Measurements from ENCODE around the gene CDKL1. TPM values are rescaled to one million over a fixed set of nuclear protein-coding genes. Genes with fewer than 3 reads are reported as not detected.

Gene CDKL1
- total RNA-seq, 1 experiment from 2014 or later = 11.3 TPM

GRCh38 chr14:50311337-50311971, 85.2 kb downstream of the CDKL1 start:
- Histone ChIP-seq H3K27me3 (replicated peaks; ENCODE audit: insufficient read depth, low read depth, low read length, poor library complexity) (no peaks in the 10 kb centered on the region), H3K4me3 (ENCODE audit: low read depth, low read length, poor library complexity, severe bottlenecking) (peak overlapping the region; percentile 85), H3K27ac (ENCODE audit: low read depth, low read length, poor library complexity, severe bottlenecking) (peak overlapping the region; percentile 94), H3K4me1 (ENCODE audit: insufficient read depth, low read length, poor library complexity, severe bottlenecking) (peaks cover 11% of the 10 kb centered on the region), H3K9me3 (ENCODE audit: low read depth, low read length, poor library complexity, severe bottlenecking) (no peaks in the 10 kb centered on the region), H3K36me3 (ENCODE audit: insufficient read depth, low read length, poor library complexity, severe bottlenecking) (peaks cover 6% of the 10 kb centered on the region)
- POLR2A ChIA-PET (ENCODE audit: low non-redundant PET) = no interaction called here
- TF ChIP-seq EZH2 (IDR thresholded peaks at IDR 0.05; ENCODE audit: borderline replicate concordance, low read depth, low read length, poor library complexity, severe bottlenecking) = no peak
- TF ChIP-seq CTCF (conservative IDR thresholded peaks at IDR 0.05; ENCODE audit: low read depth, low read length) = peak; percentile 29; the same call in 1 of the 2 replicates
- peak; percentile 51 for DNase-seq (ENCODE audit: low spot score)
- intact Hi-C loops (cut with micrococcal nuclease; ENCODE audit: unreplicated experiment) = loop anchor here (5.0 kb wide), 1 partner anchor 444 kb away; no protein-coding TSS in a partner anchor
- CTCF ChIA-PET = no interaction called here
- BruUV-seq (replicated peaks) = TSS peak; percentile 73

DNA sequence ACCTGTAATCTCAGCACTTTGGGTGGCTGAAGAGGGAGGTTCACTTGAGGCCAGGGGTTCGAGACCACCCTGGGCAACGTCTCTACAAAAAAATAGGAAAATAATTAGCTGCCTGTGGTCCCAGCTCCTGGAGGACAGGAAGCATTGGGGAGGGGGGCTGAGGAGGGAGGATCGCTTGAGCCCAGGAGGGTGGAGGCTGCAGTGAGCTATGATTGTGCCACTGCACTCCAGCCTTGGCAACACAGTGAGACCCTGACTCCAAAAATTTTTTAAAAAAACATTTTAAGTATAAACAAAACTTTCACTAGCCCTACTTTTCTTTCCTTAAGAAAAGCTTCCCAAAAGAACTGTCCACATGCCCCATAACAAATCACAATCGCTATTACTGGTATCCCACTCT, 86.2 kb downstream of the CDKL1 start:
- no peak for DNase-seq (ENCODE audit: low spot score)
- Histone ChIP-seq H3K4me3 (ENCODE audit: low read depth, low read length, poor library complexity, severe bottlenecking) (peak overlapping the region; percentile 85), H3K9me3 (ENCODE audit: low read depth, low read length, poor library complexity, severe bottlenecking) (no peaks in the 10 kb centered on the region), H3K27ac (ENCODE audit: low read depth, low read length, poor library complexity, severe bottlenecking) (no peak overlapping the region), H3K4me1 (ENCODE audit: insufficient read depth, low read length, poor library complexity, severe bottlenecking) (peaks cover 11% of the 10 kb centered on the region), H3K27me3 (replicated peaks; ENCODE audit: insufficient read depth, low read depth, low read length, poor library complexity) (no peaks in the 10 kb centered on the region), H3K36me3 (ENCODE audit: insufficient read depth, low read length, poor library complexity, severe bottlenecking) (peaks cover 6% of the 10 kb centered on the region)
- BruUV-seq (replicated peaks) = no TSS peak
- no peak for TF ChIP-seq EZH2 (IDR thresholded peaks at IDR 0.05; ENCODE audit: borderline replicate concordance, low read depth, low read length, poor library complexity, severe bottlenecking)
- TF ChIP-seq CTCF (conservative IDR thresholded peaks at IDR 0.05; ENCODE audit: low read depth, low read length) = no peak
- ChIA-PET POLR2A (ENCODE audit: low non-redundant PET) (no interaction called here), CTCF (no interaction called here)
- intact Hi-C loops (cut with micrococcal nuclease; ENCODE audit: unreplicated experiment) = loop anchor here (5.0 kb wide), 1 partner anchor 443 kb away; no protein-coding TSS in a partner anchor

DNA sequence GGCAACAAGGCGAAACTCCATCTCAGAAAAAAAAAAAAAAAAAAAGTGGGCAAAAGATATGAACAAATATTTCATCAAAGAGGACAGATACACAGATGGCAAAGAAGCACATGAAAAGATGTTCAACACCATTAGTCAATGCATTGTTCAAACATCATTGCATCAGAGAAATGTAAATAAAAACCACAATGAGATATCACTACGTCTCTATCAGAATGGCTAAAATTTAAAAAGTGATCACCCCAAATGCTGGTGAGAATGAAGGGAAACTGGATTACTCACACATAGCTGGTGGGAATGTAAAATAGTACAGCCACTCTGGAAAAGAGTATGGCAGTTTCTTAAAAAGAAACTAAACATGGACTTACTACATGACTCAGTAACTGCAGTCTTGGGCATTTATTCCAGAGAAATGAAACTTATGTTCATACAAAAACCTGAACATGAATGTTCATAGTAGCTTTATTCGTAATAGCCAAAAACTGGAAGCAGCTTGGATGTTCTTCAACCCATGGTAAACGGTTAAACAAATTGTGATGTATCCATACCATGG, 88.2 kb downstream of the CDKL1 start:
- Histone ChIP-seq H3K4me3 (ENCODE audit: low read depth, low read length, poor library complexity, severe bottlenecking) (no peak overlapping the region), H3K4me1 (ENCODE audit: insufficient read depth, low read length, poor library complexity, severe bottlenecking) (peaks cover 11% of the 10 kb centered on the region), H3K36me3 (ENCODE audit: insufficient read depth, low read length, poor library complexity, severe bottlenecking) (no peaks in the 10 kb centered on the region), H3K27me3 (replicated peaks; ENCODE audit: insufficient read depth, low read depth, low read length, poor library complexity) (no peaks in the 10 kb centered on the region), H3K9me3 (ENCODE audit: low read depth, low read length, poor library complexity, severe bottlenecking) (no peaks in the 10 kb centered on the region), H3K27ac (ENCODE audit: low read depth, low read length, poor library complexity, severe bottlenecking) (no peak overlapping the region)
- intact Hi-C loops (cut with micrococcal nuclease; ENCODE audit: unreplicated experiment) = no loop called here
- TF ChIP-seq EZH2 (IDR thresholded peaks at IDR 0.05; ENCODE audit: borderline replicate concordance, low read depth, low read length, poor library complexity, severe bottlenecking) = no peak
- TF ChIP-seq CTCF (conservative IDR thresholded peaks at IDR 0.05; ENCODE audit: low read depth, low read length) = no peak
- no peak for DNase-seq (ENCODE audit: low spot score)
- BruUV-seq (replicated peaks) = no TSS peak
- CTCF ChIA-PET = no interaction called here
- POLR2A ChIA-PET (ENCODE audit: low non-redundant PET) = no interaction called here
